Body of pancreas (tissue), 4 donors: ENCODE measurements around the gene GRM8. TPM values are rescaled to one million over a fixed set of nuclear protein-coding genes. Genes with fewer than 3 reads are reported as not detected.
A peak's percentile ranks its signal among the peaks of the same experiment; 100 is the strongest.

Source experiments
- ATAC-seq: fragments of 150-250 bp; one replicate; pipeline ENCODE4 v1.9.1; 2016
- DNase-seq, 4 donors: peaks; one replicate each; pipeline ENCODE4 v3.0.0-alpha.2; 2019
- H3K27ac ChIP-seq, 4 donors: fragments of 200-600 bp; sonication (generic); 1 replicate in 3 of 4; 2 replicates in 1 of 4; pipeline versions ENCODE4 v1.5.1 to v1.6.1; 2016 to 2019; ENCODE audit warnings: mild to moderate bottlenecking in 1 of 4, mixed read lengths in 1 of 4, moderate library complexity in 1 of 4
- H3K27me3 ChIP-seq, 2 donors: fragments of 200-600 bp; sonication (generic); one replicate each; pipeline ENCODE4 v1.6.0; 2016; ENCODE audit warnings: mild to moderate bottlenecking in 1 of 2
- H3K36me3 ChIP-seq, 2 donors: fragments of 200-600 bp; sonication (generic); replicated peaks in 1 of 2; 2 replicates each; pipeline ENCODE4 v1.5.1; 2016; ENCODE audit warnings: low read depth in 2 of 2; ENCODE audit not compliant: insufficient read depth in 1 of 2
- H3K4me1 ChIP-seq: fragments of 200-600 bp; sonication (generic); one replicate; pipeline ENCODE4 v1.6.0; 2016
- H3K4me3 ChIP-seq, 2 donors: fragments of 200-600 bp; sonication (generic); 1 replicate in 1 of 2; 2 replicates in 1 of 2; pipeline ENCODE4 v1.5.1; 2016 to 2019
- H3K9me3 ChIP-seq, 3 donors: fragments of 200-600 bp; sonication (generic); 1 replicate in 2 of 3; 2 replicates in 1 of 3; pipeline ENCODE4 v1.5.1; 2016
- POLR2A ChIP-seq, 3 donors: fragments of 450-650 bp; IDR thresholded peaks; one replicate each; pipeline ENCODE4 v1.6.1; 2016; ENCODE audit warnings: antibody characterized with exemption in 3 of 3, mild to moderate bottlenecking in 2 of 3
- WGBS, 2 donors: methylation state at CpG; one replicate each; pipeline ENCODE4 v1.1.5; 2017; 5-methylcytosine and 5-hydroxymethylcytosine counted together
- intact Hi-C: fragments of 100-400 bp; cut with DNase I; formaldehyde crosslinking; loops from one replicate; pipeline ENCODE4 v1.15.1; 2023
- total RNA-seq, 2 donors: library from RNA; depleted of rRNA; stranded (reverse); fragments of >200 nt; gene quantifications; one replicate each; pipeline ENCODE4 v1.1.0, GENCODE V29; 2016
- TF ChIP-seq, protein P1 (sequence below), 7 experiments: fragments of 450-650 bp in 4 of 7; fragments of 200-600 bp in 3 of 7; sonication (generic) in 3 of 7; IDR thresholded peaks; one replicate each; pipeline ENCODE4 v1.5.1; 2016 to 2019; ENCODE audit warnings: antibody characterized with exemption in 7 of 7

GRM8 gene
- total RNA-seq, 2 donors from 2014 or later, result 2.3 TPM; not detected in 1

GRCh38 chr7:127221731-127222130, 31.0 kb downstream of the GRM8 start:
- WGBS, 2 donors, result 29 to 94% methylated on average over 1 of the region's 1 CpG
- Histone ChIP-seq H3K36me3 (no peaks in the 10 kb centered on the region), H3K9me3 (no peaks in the 10 kb centered on the region), H3K4me1 (no peaks in the 10 kb centered on the region), H3K4me3 (no peak overlapping the region), H3K27me3 (no peaks in the 10 kb centered on the region), H3K27ac (no peak overlapping the region)
- TF ChIP-seq, protein P1, sequence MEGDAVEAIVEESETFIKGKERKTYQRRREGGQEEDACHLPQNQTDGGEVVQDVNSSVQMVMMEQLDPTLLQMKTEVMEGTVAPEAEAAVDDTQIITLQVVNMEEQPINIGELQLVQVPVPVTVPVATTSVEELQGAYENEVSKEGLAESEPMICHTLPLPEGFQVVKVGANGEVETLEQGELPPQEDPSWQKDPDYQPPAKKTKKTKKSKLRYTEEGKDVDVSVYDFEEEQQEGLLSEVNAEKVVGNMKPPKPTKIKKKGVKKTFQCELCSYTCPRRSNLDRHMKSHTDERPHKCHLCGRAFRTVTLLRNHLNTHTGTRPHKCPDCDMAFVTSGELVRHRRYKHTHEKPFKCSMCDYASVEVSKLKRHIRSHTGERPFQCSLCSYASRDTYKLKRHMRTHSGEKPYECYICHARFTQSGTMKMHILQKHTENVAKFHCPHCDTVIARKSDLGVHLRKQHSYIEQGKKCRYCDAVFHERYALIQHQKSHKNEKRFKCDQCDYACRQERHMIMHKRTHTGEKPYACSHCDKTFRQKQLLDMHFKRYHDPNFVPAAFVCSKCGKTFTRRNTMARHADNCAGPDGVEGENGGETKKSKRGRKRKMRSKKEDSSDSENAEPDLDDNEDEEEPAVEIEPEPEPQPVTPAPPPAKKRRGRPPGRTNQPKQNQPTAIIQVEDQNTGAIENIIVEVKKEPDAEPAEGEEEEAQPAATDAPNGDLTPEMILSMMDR (IDR thresholded peaks at IDR 0.05), result no peak
- intact Hi-C loops, result no loop called here
- DNase-seq, result no peak
- no peak for ATAC-seq

DNA sequence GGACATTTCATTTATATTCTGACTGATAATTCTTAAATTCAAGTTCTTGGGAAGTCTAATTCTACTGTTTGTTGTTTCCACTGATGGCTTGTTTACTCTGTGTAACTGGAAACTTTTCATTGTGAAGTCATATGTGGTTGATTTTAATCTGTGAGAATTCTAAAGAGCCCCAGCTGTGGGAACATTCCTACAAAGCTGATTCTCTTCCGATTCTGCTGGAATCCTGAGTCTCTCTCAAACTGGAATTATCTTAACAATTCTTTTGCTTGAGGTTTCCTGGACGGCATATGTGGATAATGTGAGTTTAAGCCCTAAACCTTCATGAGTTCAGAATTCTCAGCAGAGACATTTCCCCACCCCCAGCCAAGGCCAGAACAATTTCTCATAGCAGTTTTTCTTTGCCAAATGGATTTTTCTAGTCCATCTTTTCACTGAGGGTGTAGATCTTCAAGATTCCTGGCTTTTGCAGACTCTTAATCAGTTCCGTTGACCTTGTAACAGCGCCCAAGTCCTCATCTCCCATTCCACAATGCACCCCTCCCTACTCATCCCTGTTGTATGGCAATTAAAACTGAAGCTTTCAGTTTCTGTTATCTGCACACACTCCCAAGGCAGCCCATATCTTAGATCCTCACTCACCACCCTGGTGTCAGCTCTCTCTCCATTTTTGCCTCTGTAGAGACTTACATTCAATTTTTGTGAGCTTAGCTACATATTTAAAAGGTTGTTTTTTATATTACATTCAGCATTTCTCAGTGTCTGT, 37.6 kb downstream of the GRM8 start:
- TF ChIP-seq, protein P1 (IDR thresholded peaks at IDR 0.05), result no peak
- no peak for TF ChIP-seq POLR2A (IDR thresholded peaks at IDR 0.05)
- DNase-seq (no peak), ATAC-seq (no peak)
- H3K27me3 ChIP-seq, result no peaks in the 10 kb centered on the region
- no peak overlapping the region for H3K4me3 ChIP-seq
- H3K36me3 ChIP-seq, result no peaks in the 10 kb centered on the region
- intact Hi-C loops, result no loop called here
- no peaks in the 10 kb centered on the region for H3K4me1 ChIP-seq
- no peaks in the 10 kb centered on the region for H3K9me3 ChIP-seq
- no peak overlapping the region for H3K27ac ChIP-seq
- WGBS, 2 donors, result 65 to 77% methylated on average over 4 of the region's 4 CpGs

DNA sequence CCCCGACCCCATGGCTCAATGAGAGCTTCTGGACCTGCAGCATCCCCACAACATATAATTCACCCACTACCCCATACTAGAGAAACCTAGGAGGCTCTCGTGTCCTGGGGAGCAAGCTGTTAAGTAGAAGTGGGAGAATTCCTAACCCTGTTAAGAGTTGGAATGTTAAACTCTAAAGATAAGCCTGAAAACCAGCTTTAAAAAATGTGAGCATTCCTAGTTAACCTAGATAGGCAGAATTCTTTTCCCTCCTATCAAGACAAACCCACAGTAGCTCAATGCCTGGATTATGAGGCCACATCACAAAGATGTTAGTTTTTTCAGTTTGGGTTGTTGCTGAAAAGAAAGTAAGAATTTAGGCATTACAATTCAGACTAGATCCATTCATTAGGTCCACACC, 42.9 kb downstream of the GRM8 start:
- 78 to 85% methylated on average over 2 of the region's 2 CpGs for WGBS, 2 donors
- Histone ChIP-seq H3K9me3 (no peaks in the 10 kb centered on the region), H3K27me3 (no peaks in the 10 kb centered on the region), H3K36me3 (no peaks in the 10 kb centered on the region), H3K4me3 (no peak overlapping the region), H3K4me1 (peaks cover 14% of the 10 kb centered on the region), H3K27ac (no peak overlapping the region)
- ATAC-seq, result no peak
- no peak for TF ChIP-seq POLR2A (IDR thresholded peaks at IDR 0.05)
- TF ChIP-seq, protein P1 (IDR thresholded peaks at IDR 0.05), result no peak
- intact Hi-C loops, result no loop called here
- no peak for DNase-seq

- 36 to 45% methylated on average over 3 of the region's 3 CpGs for WGBS, 2 donors
- Histone ChIP-seq H3K4me3 (no peak overlapping the region), H3K27ac (no peak overlapping the region), H3K27me3 (no peaks in the 10 kb centered on the region), H3K36me3 (no peaks in the 10 kb centered on the region), H3K4me1 (peaks cover 14% of the 10 kb centered on the region), H3K9me3 (no peaks in the 10 kb centered on the region)
- ATAC-seq (no peak), DNase-seq (peak in 1 of 4 donors; percentile 19)
- TF ChIP-seq, protein P1 (IDR thresholded peaks at IDR 0.05), result no peak
- TF ChIP-seq POLR2A (IDR thresholded peaks at IDR 0.05), result no peak
- intact Hi-C loops, result no loop called here
These were observed 43.9 kb downstream of the GRM8 start for GRCh38 chr7:127208860-127209259.

- Histone ChIP-seq H3K36me3 (no peaks in the 10 kb centered on the region), H3K27me3 (no peaks in the 10 kb centered on the region), H3K9me3 (no peaks in the 10 kb centered on the region), H3K4me3 (no peak overlapping the region), H3K4me1 (peaks cover 14% of the 10 kb centered on the region), H3K27ac (no peak overlapping the region)
- no peak for ATAC-seq
- 57 to 65% methylated on average over 3 of the region's 3 CpGs for WGBS, 2 donors
- intact Hi-C loops, result no loop called here
- TF ChIP-seq, protein P1 (IDR thresholded peaks at IDR 0.05), result no peak
- TF ChIP-seq POLR2A (IDR thresholded peaks at IDR 0.05), result no peak
- no peak for DNase-seq
These were observed 44.4 kb downstream of the GRM8 start for GRCh38 chr7:127208351-127208750.
